Nephron (organoid): ENCODE data around the gene PRKCA.

Source experiments
- H3K27ac Mint-ChIP-seq, 3 experiments: 2 replicates each; pipeline ENCODE4 v1.8.0; 2020; ENCODE audit warnings: mixed read lengths in 3 of 3, mild to moderate bottlenecking in 2 of 3, moderate library complexity in 1 of 3
- H3K27me3 Mint-ChIP-seq: 2 replicates; pipeline ENCODE4 v1.8.0; 2021; ENCODE audit warnings: low read depth, mild to moderate bottlenecking, moderate library complexity, mixed read lengths
- H3K36me3 Mint-ChIP-seq: 2 replicates; pipeline ENCODE4 v1.8.0; 2020; ENCODE audit warnings: low read depth, mixed read lengths
- H3K4me1 Mint-ChIP-seq: 2 replicates; pipeline ENCODE4 v1.8.0; 2020; ENCODE audit warnings: mixed read lengths
- H3K4me3 Mint-ChIP-seq, 3 experiments: 2 replicates each; pipeline ENCODE4 v1.8.0; 2020; ENCODE audit warnings: mild to moderate bottlenecking in 3 of 3, mixed read lengths in 3 of 3, moderate library complexity in 2 of 3
- H3K9me3 Mint-ChIP-seq: 2 replicates; pipeline ENCODE4 v1.8.0; 2020; ENCODE audit warnings: mixed read lengths
- CTCF ChIP-seq, 3 experiments: fragments of 200-600 bp; sonication (generic); IDR thresholded peaks; one replicate each; pipeline ENCODE4 v1.5.0; 2021; ENCODE audit warnings: antibody characterized with exemption in 3 of 3; ENCODE audit not compliant: unreplicated experiment in 3 of 3

The PRKCA gene

GRCh38 chr17:66645259-66645658 is 342.8 kb downstream of the PRKCA start:
- TF ChIP-seq CTCF (IDR thresholded peaks at IDR 0.05; ENCODE audit: unreplicated experiment in 3 of 3): no peak
- H3K4me1 Mint-ChIP-seq: peaks cover 11% of the 10 kb centered on the region
- no peak overlapping the region for H3K27ac Mint-ChIP-seq
- H3K9me3 Mint-ChIP-seq: no peaks in the 10 kb centered on the region
- no peak overlapping the region for H3K4me3 Mint-ChIP-seq
- H3K27me3 Mint-ChIP-seq: no peaks in the 10 kb centered on the region
- H3K36me3 Mint-ChIP-seq: peaks cover 9% of the 10 kb centered on the region

GRCh38 chr17:66647391-66647983 is 345.1 kb downstream of the PRKCA start:
- Mint-ChIP-seq H3K27ac (no peak overlapping the region), H3K27me3 (no peaks in the 10 kb centered on the region), H3K36me3 (peaks cover 8% of the 10 kb centered on the region), H3K4me1 (peaks cover 11% of the 10 kb centered on the region), H3K9me3 (no peaks in the 10 kb centered on the region), H3K4me3 (no peak overlapping the region)
- no peak for TF ChIP-seq CTCF (IDR thresholded peaks at IDR 0.05; ENCODE audit: unreplicated experiment in 3 of 3)

- Mint-ChIP-seq H3K27me3 (peaks cover 8% of the 10 kb centered on the region), H3K27ac (no peak overlapping the region), H3K9me3 (no peaks in the 10 kb centered on the region), H3K36me3 (peaks cover 8% of the 10 kb centered on the region), H3K4me3 (no peak overlapping the region), H3K4me1 (peaks cover 14% of the 10 kb centered on the region)
- TF ChIP-seq CTCF (IDR thresholded peaks at IDR 0.05; ENCODE audit: unreplicated experiment in 3 of 3): no peak
These were observed 347.6 kb downstream of the PRKCA start for GRCh38 chr17:66649818-66650543.

- Mint-ChIP-seq H3K27ac (no peak overlapping the region), H3K36me3 (peaks cover 8% of the 10 kb centered on the region), H3K4me1 (peaks cover 19% of the 10 kb centered on the region), H3K27me3 (peaks cover 8% of the 10 kb centered on the region), H3K9me3 (no peaks in the 10 kb centered on the region), H3K4me3 (no peak overlapping the region)
- TF ChIP-seq CTCF (IDR thresholded peaks at IDR 0.05; ENCODE audit: unreplicated experiment in 3 of 3): no peak
These were observed 348.1 kb downstream of the PRKCA start for GRCh38 chr17:66650544-66650877.

GRCh38 chr17:66652840-66653507 is 350.6 kb downstream of the PRKCA start:
- H3K9me3 Mint-ChIP-seq: no peaks in the 10 kb centered on the region
- no peak for TF ChIP-seq CTCF (IDR thresholded peaks at IDR 0.05; ENCODE audit: unreplicated experiment in 3 of 3)
- H3K4me3 Mint-ChIP-seq: no peak overlapping the region
- H3K4me1 Mint-ChIP-seq: peaks cover 29% of the 10 kb centered on the region
- peaks cover 10% of the 10 kb centered on the region for H3K36me3 Mint-ChIP-seq
- H3K27ac Mint-ChIP-seq: no peak overlapping the region
- peaks cover 8% of the 10 kb centered on the region for H3K27me3 Mint-ChIP-seq
